SK-N-SH treated with all-trans-retinoic acid at 6 μM for 48 hours (cell line): ENCODE measurements around the gene ATP4B.

Source experiments
- ATAC-seq: fragments of 200-7000 bp; cut with Tn5 transposase; 3 replicates; pipeline ENCODE4 v1.9.1; 2020; ENCODE audit warnings: mild to moderate bottlenecking, moderate library complexity
- ARNTL ChIP-seq: fragments of 450-650 bp; formaldehyde crosslinking; IDR thresholded peaks from 2 replicates; pipeline ENCODE4 v1.5.0; 2020; ENCODE audit warnings: low read depth, mild to moderate bottlenecking, moderate library complexity, borderline replicate concordance
- BACH2 ChIP-seq: fragments of 250-450 bp; sonication (Bioruptor Pico); IDR thresholded peaks from 2 replicates; pipeline ENCODE4 v1.9.0; 2021; ENCODE audit warnings: mild to moderate bottlenecking, borderline replicate concordance
- CSRNP3 ChIP-seq: fragments of 250-450 bp; sonication (Bioruptor Pico); IDR thresholded peaks from 2 replicates; pipeline ENCODE4 v1.5.1; 2021; ENCODE audit warnings: mild to moderate bottlenecking, moderate library complexity
- ESRRG ChIP-seq: fragments of 250-450 bp; sonication (Bioruptor Pico); IDR thresholded peaks from 2 replicates; pipeline ENCODE4 v1.6.1; 2021; ENCODE audit warnings: mild to moderate bottlenecking
- GLIS3 ChIP-seq: fragments of 250-450 bp; sonication (Bioruptor Pico); IDR thresholded peaks from 2 replicates; pipeline ENCODE4 v1.5.0; 2020; ENCODE audit warnings: mild to moderate bottlenecking, moderate library complexity
- OSR1 ChIP-seq: fragments of 250-450 bp; sonication (Bioruptor Pico); IDR thresholded peaks from 2 replicates; pipeline ENCODE4 v1.8.0; 2022; ENCODE audit warnings: moderate library complexity, mild to moderate bottlenecking, inconsistent platforms
- PATZ1 ChIP-seq: fragments of 250-450 bp; sonication (Bioruptor Pico); IDR thresholded peaks from 2 replicates; pipeline ENCODE4 v1.8.0; 2020; ENCODE audit warnings: mild to moderate bottlenecking, moderate library complexity, borderline replicate concordance
- POU6F1 ChIP-seq: fragments of 250-450 bp; sonication (Bioruptor Pico); IDR thresholded peaks from 2 replicates; pipeline ENCODE4 v1.8.0; 2021; ENCODE audit warnings: low read depth, mild to moderate bottlenecking, moderate library complexity, borderline replicate concordance
- PPARA ChIP-seq: fragments of 250-450 bp; sonication (Bioruptor Pico); IDR thresholded peaks from 2 replicates; pipeline ENCODE4 v1.5.0; 2020; ENCODE audit warnings: mild to moderate bottlenecking, borderline replicate concordance
- RARB ChIP-seq: fragments of 250-450 bp; sonication (Bioruptor Pico); IDR thresholded peaks from 2 replicates; pipeline ENCODE4 v1.8.0; 2021; ENCODE audit warnings: mild to moderate bottlenecking, moderate library complexity
- SNAI2 ChIP-seq: fragments of 250-450 bp; sonication (Bioruptor Pico); IDR thresholded peaks from 2 replicates; pipeline ENCODE4 v1.5.0; 2020; ENCODE audit warnings: mild to moderate bottlenecking, moderate library complexity
- TCF4 ChIP-seq: fragments of 250-450 bp; sonication (Bioruptor Pico); IDR thresholded peaks from 2 replicates; pipeline ENCODE4 v1.8.0; 2021; ENCODE audit warnings: mild to moderate bottlenecking, moderate library complexity, borderline replicate concordance
- TOX ChIP-seq: fragments of 250-450 bp; sonication (Bioruptor Pico); IDR thresholded peaks from 2 replicates; pipeline ENCODE4 v1.8.0; 2021; ENCODE audit warnings: mild to moderate bottlenecking, moderate library complexity, borderline replicate concordance
- ZC3H10 ChIP-seq: fragments of 250-450 bp; sonication (Bioruptor Pico); IDR thresholded peaks from 2 replicates; pipeline ENCODE4 v1.5.1; 2021; ENCODE audit warnings: mild to moderate bottlenecking, moderate library complexity
- ZFP30 ChIP-seq: fragments of 450-650 bp; formaldehyde crosslinking; IDR thresholded peaks from 2 replicates; pipeline ENCODE4 v1.5.0; 2022; ENCODE audit warnings: mild to moderate bottlenecking, moderate library complexity
- ZNF565 ChIP-seq: fragments of 450-650 bp; formaldehyde crosslinking; conservative IDR thresholded peaks from 2 replicates; pipeline ENCODE4 v1.5.0; 2020; ENCODE audit warnings: low read depth, mild to moderate bottlenecking, moderate library complexity
- ZNF70 ChIP-seq: fragments of 450-650 bp; formaldehyde crosslinking; IDR thresholded peaks from 2 replicates; pipeline ENCODE4 v1.5.0; 2020; ENCODE audit warnings: mild to moderate bottlenecking, moderate library complexity
- ZNF8 ChIP-seq: fragments of 450-650 bp; formaldehyde crosslinking; IDR thresholded peaks from 2 replicates; pipeline ENCODE4 v1.5.0; 2020; ENCODE audit warnings: mild to moderate bottlenecking, moderate library complexity
- TF ChIP-seq, protein P1 (sequence below): fragments of 250-450 bp; sonication (Bioruptor Pico); IDR thresholded peaks from 2 replicates; pipeline ENCODE4 v1.5.0; 2020; ENCODE audit warnings: mild to moderate bottlenecking, moderate library complexity

The ATP4B gene

DNA sequence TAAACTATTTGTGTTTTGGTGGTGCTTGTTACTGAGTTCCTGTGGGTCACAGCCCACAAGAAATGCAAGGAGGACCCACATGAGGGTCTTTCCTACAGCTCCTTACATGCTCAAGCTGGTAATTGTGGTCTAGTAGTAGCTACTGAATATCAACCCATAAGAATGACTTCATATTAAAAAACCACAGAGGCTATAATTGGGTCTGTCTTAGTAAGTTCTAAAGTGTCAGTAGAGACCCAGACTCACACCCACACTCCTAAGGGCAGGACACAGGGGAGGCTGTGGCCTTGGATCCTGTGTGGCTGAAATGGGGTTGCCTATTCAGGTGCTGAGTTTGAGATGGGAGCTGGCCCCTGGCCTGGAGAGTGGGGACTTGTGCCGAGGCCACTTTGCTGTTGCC is 53.8 kb downstream of the ATP4B start (continued):
- TF ChIP-seq SNAI2 (CRISPR knock-in tag), result no peak
- TF ChIP-seq ZNF70 (CRISPR knock-in tag), result no peak

DNA sequence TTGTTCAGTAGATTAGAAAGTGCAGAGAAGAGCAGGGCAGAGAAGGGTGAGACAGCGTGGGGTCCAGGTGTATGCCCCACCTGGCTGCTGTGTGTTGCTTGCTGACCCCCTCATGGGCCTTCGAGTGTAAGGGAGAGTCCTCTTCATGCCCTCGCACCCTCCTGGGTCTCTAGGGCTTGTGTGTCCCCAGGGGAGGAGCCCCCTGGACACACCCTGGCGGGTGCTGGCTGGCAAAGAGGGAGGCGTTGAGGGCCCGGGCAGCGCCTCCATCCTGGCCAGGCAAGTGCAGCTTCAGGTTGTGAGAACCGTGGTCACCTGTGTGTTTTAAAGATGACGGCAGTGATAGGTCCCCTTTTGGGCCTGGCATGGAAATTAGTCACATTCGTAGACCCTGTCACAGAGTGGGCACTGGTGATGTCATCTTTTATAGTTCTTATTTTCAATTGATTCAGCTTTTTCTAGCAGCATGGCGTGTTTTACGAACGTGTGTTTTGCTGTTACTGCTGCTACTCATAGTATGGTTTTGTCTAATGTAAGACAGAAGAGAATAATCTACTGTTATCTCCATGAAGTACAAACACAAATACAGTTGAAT is 54.8 kb downstream of the ATP4B start:
- no peak for TF ChIP-seq TCF4 (CRISPR knock-in tag)
- TF ChIP-seq ZNF8 (CRISPR knock-in tag), result no peak
- TF ChIP-seq RARB (CRISPR knock-in tag), result no peak
- no peak for TF ChIP-seq TOX
- no peak for TF ChIP-seq ZNF565 (CRISPR knock-in tag)
- TF ChIP-seq BACH2 (CRISPR knock-in tag), result no peak
- TF ChIP-seq OSR1, result no peak
- TF ChIP-seq, protein P1, sequence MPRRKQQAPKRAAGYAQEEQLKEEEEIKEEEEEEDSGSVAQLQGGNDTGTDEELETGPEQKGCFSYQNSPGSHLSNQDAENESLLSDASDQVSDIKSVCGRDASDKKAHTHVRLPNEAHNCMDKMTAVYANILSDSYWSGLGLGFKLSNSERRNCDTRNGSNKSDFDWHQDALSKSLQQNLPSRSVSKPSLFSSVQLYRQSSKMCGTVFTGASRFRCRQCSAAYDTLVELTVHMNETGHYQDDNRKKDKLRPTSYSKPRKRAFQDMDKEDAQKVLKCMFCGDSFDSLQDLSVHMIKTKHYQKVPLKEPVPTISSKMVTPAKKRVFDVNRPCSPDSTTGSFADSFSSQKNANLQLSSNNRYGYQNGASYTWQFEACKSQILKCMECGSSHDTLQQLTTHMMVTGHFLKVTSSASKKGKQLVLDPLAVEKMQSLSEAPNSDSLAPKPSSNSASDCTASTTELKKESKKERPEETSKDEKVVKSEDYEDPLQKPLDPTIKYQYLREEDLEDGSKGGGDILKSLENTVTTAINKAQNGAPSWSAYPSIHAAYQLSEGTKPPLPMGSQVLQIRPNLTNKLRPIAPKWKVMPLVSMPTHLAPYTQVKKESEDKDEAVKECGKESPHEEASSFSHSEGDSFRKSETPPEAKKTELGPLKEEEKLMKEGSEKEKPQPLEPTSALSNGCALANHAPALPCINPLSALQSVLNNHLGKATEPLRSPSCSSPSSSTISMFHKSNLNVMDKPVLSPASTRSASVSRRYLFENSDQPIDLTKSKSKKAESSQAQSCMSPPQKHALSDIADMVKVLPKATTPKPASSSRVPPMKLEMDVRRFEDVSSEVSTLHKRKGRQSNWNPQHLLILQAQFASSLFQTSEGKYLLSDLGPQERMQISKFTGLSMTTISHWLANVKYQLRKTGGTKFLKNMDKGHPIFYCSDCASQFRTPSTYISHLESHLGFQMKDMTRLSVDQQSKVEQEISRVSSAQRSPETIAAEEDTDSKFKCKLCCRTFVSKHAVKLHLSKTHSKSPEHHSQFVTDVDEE (CRISPR knock-in tag), result no peak
- TF ChIP-seq POU6F1 (CRISPR knock-in tag), result no peak
- no peak for TF ChIP-seq ZC3H10 (CRISPR knock-in tag)
- TF ChIP-seq ESRRG, result no peak
- TF ChIP-seq PPARA (CRISPR knock-in tag), result no peak
- TF ChIP-seq SNAI2 (CRISPR knock-in tag), result no peak
- TF ChIP-seq PATZ1 (CRISPR knock-in tag), result no peak
- TF ChIP-seq, all 23 proteins: peak for 0
- no peak for ATAC-seq

- ATAC-seq, result no peak
- TF ChIP-seq ZNF70 (CRISPR knock-in tag), result no peak
- no peak for TF ChIP-seq ZC3H10 (CRISPR knock-in tag)
- TF ChIP-seq RARB (CRISPR knock-in tag), result no peak
- no peak for TF ChIP-seq ZFP30
- TF ChIP-seq CSRNP3 (CRISPR knock-in tag), result no peak
- TF ChIP-seq SNAI2 (CRISPR knock-in tag), result no peak
- no peak for TF ChIP-seq OSR1
- no peak for TF ChIP-seq TOX
- TF ChIP-seq, protein P1 (CRISPR knock-in tag), result no peak
- no peak for TF ChIP-seq ZNF565 (CRISPR knock-in tag)
- no peak for TF ChIP-seq ARNTL (CRISPR knock-in tag)
- TF ChIP-seq ESRRG, result no peak
- no peak for TF ChIP-seq PATZ1 (CRISPR knock-in tag)
- no peak for TF ChIP-seq PPARA (CRISPR knock-in tag)
- no peak for TF ChIP-seq GLIS3 (CRISPR knock-in tag)
Observed at GRCh38 chr13:113602291-113602988, 55.6 kb downstream of the ATP4B start.
